HFFc6 (cell line): ENCODE measurements around the gene ATAD1. TPM values are rescaled to one million over a fixed set of nuclear protein-coding genes. Genes with fewer than 3 reads are reported as not detected.
"Not testable (repeated sequence)": the region's sequence is repeated elsewhere in the genome, so short reads cannot be mapped to it uniquely, and the experiment has no call there.

Experiments
- DNase-seq: peaks from one replicate; pipeline ENCODE4 v3.0.0-alpha.2; 2018
- H3K27ac Mint-ChIP-seq: 2 replicates; pipeline ENCODE4 v1.8.0; 2020; ENCODE audit warnings: mild to moderate bottlenecking, mixed read lengths
- H3K27me3 Mint-ChIP-seq: 2 replicates; pipeline ENCODE4 v1.8.0; 2021; ENCODE audit warnings: mild to moderate bottlenecking, moderate library complexity, mixed read lengths; ENCODE audit not compliant: insufficient read depth
- H3K36me3 Mint-ChIP-seq: 2 replicates; pipeline ENCODE4 v1.8.0; 2021; ENCODE audit warnings: low read depth, mixed read lengths
- H3K4me1 Mint-ChIP-seq: 2 replicates; pipeline ENCODE4 v1.8.0; 2020; ENCODE audit warnings: low read depth, mixed read lengths
- H3K4me3 Mint-ChIP-seq: 2 replicates; pipeline ENCODE4 v1.8.0; 2020; ENCODE audit warnings: mild to moderate bottlenecking, moderate library complexity, mixed read lengths
- H3K9me3 Mint-ChIP-seq: 2 replicates; pipeline ENCODE4 v1.8.0; 2020; ENCODE audit warnings: mild to moderate bottlenecking, mixed read lengths
- total RNA-seq, 6 experiments: library from RNA; stranded (reverse); fragmentation: NEBNext Ultra II Directional; extraction: Animal tissue kit (Norgen Biotek cat#: 25700); gene quantifications; 2 replicates in 1 of 6; 3 replicates in 5 of 6; pipeline ENCODE4 v1.2.3, GENCODE V29; 2021
- TF ChIP-seq, protein P1 (sequence below): fragments of 200-600 bp; sonication (generic); IDR thresholded peaks from 2 replicates; pipeline ENCODE4 v1.5.0; 2021; ENCODE audit warnings: antibody characterized with exemption, mild to moderate bottlenecking

The ATAD1 gene
- total RNA-seq, 6 experiments from 2014 or later: 33.4 to 44.4 (median 35.8) TPM

DNA sequence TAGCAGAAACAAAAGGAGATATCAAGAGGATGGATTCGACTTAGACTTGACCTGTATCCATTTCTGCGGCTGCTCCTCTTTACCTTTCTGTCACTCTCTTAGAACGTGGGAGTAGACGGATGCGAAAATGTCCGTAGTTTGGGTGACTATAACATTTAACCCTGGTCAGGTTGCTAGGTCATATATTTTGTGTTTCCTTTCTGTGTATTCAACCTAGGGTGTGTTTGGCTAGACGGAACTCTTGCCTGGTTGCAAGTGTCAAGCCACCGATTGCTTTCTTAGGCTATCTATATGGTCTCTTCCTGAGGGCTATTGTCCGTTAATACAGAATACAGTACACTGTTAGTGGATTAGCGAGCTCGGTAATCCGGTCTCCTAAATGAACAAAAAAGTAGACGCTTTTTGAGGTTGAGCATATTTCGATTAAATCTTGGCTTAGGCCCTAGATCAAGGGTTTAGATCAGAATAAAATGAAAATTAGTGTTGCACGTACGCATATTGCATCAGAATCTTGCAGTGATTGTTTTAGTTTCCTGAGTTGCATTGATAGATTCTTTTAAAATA lies 46.6 kb upstream of the ATAD1 start:
- Mint-ChIP-seq H3K27ac (peak overlapping the region; percentile 81), H3K4me1 (peaks cover 36% of the 10 kb centered on the region), H3K36me3 (peaks cover 40% of the 10 kb centered on the region), H3K4me3 (peak overlapping the region; percentile 96), H3K9me3 (no peaks in the 10 kb centered on the region), H3K27me3 (peaks cover 3% of the 10 kb centered on the region; the same call in 1 of the 2 replicates)
- no peak for DNase-seq
- TF ChIP-seq, protein P1, sequence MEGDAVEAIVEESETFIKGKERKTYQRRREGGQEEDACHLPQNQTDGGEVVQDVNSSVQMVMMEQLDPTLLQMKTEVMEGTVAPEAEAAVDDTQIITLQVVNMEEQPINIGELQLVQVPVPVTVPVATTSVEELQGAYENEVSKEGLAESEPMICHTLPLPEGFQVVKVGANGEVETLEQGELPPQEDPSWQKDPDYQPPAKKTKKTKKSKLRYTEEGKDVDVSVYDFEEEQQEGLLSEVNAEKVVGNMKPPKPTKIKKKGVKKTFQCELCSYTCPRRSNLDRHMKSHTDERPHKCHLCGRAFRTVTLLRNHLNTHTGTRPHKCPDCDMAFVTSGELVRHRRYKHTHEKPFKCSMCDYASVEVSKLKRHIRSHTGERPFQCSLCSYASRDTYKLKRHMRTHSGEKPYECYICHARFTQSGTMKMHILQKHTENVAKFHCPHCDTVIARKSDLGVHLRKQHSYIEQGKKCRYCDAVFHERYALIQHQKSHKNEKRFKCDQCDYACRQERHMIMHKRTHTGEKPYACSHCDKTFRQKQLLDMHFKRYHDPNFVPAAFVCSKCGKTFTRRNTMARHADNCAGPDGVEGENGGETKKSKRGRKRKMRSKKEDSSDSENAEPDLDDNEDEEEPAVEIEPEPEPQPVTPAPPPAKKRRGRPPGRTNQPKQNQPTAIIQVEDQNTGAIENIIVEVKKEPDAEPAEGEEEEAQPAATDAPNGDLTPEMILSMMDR: no peak

GRCh38 chr10:87863951-87864495 lies 46.0 kb upstream of the ATAD1 start:
- not testable (repeated sequence) for DNase-seq, H3K9me3 Mint-ChIP-seq, H3K27me3 Mint-ChIP-seq
- Mint-ChIP-seq H3K4me3 (peak overlapping the region; percentile 98), H3K4me1 (peaks cover 32% of the 10 kb centered on the region), H3K36me3 (peaks cover 38% of the 10 kb centered on the region), H3K27ac (peak overlapping the region; percentile 81)

DNA sequence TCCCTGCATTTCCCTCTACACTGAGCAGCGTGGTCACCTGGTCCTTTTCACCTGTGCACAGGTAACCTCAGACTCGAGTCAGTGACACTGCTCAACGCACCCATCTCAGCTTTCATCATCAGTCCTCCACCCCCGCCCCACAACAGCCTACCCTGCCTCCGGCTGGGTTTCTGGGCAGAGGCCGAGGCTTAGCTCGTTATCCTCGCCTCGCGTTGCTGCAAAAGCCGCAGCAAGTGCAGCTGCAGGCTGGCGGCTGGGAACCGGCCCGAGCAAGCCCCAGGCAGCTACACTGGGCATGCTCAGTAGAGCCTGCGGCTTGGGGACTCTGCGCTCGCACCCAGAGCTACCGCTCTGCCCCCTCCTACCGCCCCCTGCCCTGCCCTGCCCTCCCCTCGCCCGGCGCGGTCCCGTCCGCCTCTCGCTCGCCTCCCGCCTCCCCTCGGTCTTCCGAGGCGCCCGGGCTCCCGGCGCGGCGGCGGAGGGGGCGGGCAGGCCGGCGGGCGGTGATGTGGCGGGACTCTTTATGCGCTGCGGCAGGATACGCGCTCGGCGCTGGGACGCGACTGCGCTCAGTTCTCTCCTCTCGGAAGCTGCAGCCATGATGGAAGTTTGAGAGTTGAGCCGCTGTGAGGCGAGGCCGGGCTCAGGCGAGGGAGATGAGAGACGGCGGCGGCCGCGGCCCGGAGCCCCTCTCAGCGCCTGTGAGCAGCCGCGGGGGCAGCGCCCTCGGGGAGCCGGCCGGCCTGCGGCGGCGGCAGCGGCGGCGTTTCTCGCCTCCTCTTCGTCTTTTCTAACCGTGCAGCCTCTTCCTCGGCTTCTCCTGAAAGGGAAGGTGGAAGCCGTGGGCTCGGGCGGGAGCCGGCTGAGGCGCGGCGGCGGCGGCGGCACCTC lies 45.3 kb upstream of the ATAD1 start, which contains the start of the genes KLLN and PTEN:
Gene KLLN (minus strand): TSS at position 481 of the 891 bp plus-strand sequence. CDS start 1,046 bp downstream, outside the sequence.
Gene PTEN (plus strand): TSS at position 573 of the 891 bp plus-strand sequence. CDS start 845 bp downstream, outside the sequence.
- H3K36me3 Mint-ChIP-seq: peaks cover 31% of the 10 kb centered on the region
- TF ChIP-seq, protein P1: no peak
- H3K4me3 Mint-ChIP-seq: peak within 1 kb of the TSS; percentile 98
- peak; percentile 91 for DNase-seq
- peak within 1 kb of the TSS; percentile 98 for H3K27ac Mint-ChIP-seq
- H3K9me3 Mint-ChIP-seq: no peaks in the 10 kb centered on the region
- H3K27me3 Mint-ChIP-seq: peaks cover 3% of the 10 kb centered on the region; the same call in 1 of the 2 replicates
- H3K4me1 Mint-ChIP-seq: peaks cover 27% of the 10 kb centered on the region

DNA sequence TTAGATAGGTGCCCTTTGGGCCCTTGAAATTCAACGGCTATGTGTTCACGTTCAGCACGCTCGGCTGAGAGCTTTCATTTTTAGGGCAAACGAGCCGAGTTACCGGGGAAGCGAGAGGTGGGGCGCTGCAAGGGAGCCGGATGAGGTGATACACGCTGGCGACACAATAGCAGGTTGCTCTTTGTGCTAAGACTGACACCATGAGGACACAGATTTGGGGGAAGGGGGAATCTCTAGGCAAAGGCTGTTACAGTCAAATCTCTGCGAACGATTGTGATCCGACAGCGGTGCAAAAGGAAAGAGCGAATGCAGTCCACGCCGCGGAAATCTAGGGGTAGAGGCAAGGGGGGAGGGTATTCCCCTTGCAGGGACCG lies 44.6 kb upstream of the ATAD1 start:
- Mint-ChIP-seq H3K36me3 (peaks cover 25% of the 10 kb centered on the region), H3K4me3 (peak overlapping the region; percentile 98), H3K4me1 (peaks cover 28% of the 10 kb centered on the region), H3K27me3 (peaks cover 3% of the 10 kb centered on the region; the same call in 1 of the 2 replicates), H3K9me3 (no peaks in the 10 kb centered on the region), H3K27ac (peak overlapping the region; percentile 98)
- TF ChIP-seq, protein P1: no peak
- peak; percentile 48 for DNase-seq

GRCh38 chr10:87861953-87862678 lies 44.1 kb upstream of the ATAD1 start:
- Mint-ChIP-seq H3K36me3 (peaks cover 25% of the 10 kb centered on the region), H3K27ac (peak overlapping the region; percentile 98), H3K27me3 (peaks cover 3% of the 10 kb centered on the region; the same call in 1 of the 2 replicates), H3K4me1 (peaks cover 29% of the 10 kb centered on the region), H3K9me3 (no peaks in the 10 kb centered on the region), H3K4me3 (peak overlapping the region; percentile 98)
- TF ChIP-seq, protein P1: no peak; the same call in 1 of the 2 replicates
- peak; percentile 97 for DNase-seq
